Activated effector memory CD4-positive, alpha-beta T cell treated with Interleukin-2 at 50 U/mL for 16 hours (primary cell): Measurements from ENCODE around the gene HDAC6.
"Not testable (repeated sequence)": the region's sequence is repeated elsewhere in the genome, so short reads cannot be mapped to it uniquely, and the experiment has no call there.

Source experiments
- DNase-seq: peaks from one replicate; pipeline ENCODE4 v3.0.0-alpha.2; 2020

Gene HDAC6

GRCh38 chrX:48790477-48790876 is 11.4 kb upstream of the HDAC6 start:
- DNase-seq = no peak

- DNase-seq = no peak
Observed at GRCh38 chrX:48791063-48791820, 10.6 kb upstream of the HDAC6 start.

GRCh38 chrX:48792219-48792618 is 9.6 kb upstream of the HDAC6 start:
- DNase-seq = no peak

- DNase-seq = no peak
Observed at GRCh38 chrX:48793935-48794334, 7.9 kb upstream of the HDAC6 start.

- DNase-seq = no peak
Observed at GRCh38 chrX:48794340-48794910, 7.4 kb upstream of the HDAC6 start.

GRCh38 chrX:48794911-48795515 is 6.9 kb upstream of the HDAC6 start:
- no peak for DNase-seq

- no peak for DNase-seq
Observed at GRCh38 chrX:48798318-48798717, 3.5 kb upstream of the HDAC6 start.

- no peak for DNase-seq
Observed at GRCh38 chrX:48800574-48801279, 1.1 kb upstream of the HDAC6 start.

- no peak for DNase-seq
Observed at GRCh38 chrX:48802089-48802904, 430 bp downstream of the HDAC6 start.

GRCh38 chrX:48802905-48803200 is 986 bp downstream of the HDAC6 start:
- DNase-seq = no peak

GRCh38 chrX:48806081-48806480 is 4.2 kb downstream of the HDAC6 start:
- DNase-seq = no peak

- DNase-seq = no peak
Observed at GRCh38 chrX:48813644-48814043, 11.8 kb downstream of the HDAC6 start.

- no peak for DNase-seq
Observed at GRCh38 chrX:48814722-48815121, 12.9 kb downstream of the HDAC6 start.

GRCh38 chrX:48815266-48815665 is 13.4 kb downstream of the HDAC6 start:
- DNase-seq = no peak

- no peak for DNase-seq
Observed at GRCh38 chrX:48816014-48816810, 14.3 kb downstream of the HDAC6 start.

- no peak for DNase-seq
Observed at GRCh38 chrX:48818098-48818497, 16.2 kb downstream of the HDAC6 start.

GRCh38 chrX:48818866-48819265 is 17.0 kb downstream of the HDAC6 start:
- no peak for DNase-seq

GRCh38 chrX:48819394-48819793 is 17.5 kb downstream of the HDAC6 start:
- not testable (repeated sequence) for DNase-seq

GRCh38 chrX:48823053-48823452 is 21.2 kb downstream of the HDAC6 start:
- no peak for DNase-seq

- DNase-seq = no peak
Observed at GRCh38 chrX:48824066-48824465, 22.2 kb downstream of the HDAC6 start.

- DNase-seq = no peak
Observed at GRCh38 chrX:48826135-48826875, 24.4 kb downstream of the HDAC6 start, which contains the start of gene ERAS. Gene ERAS (plus strand): TSS chrX:48826513. CDS start chrX:48829124, 2,611 bp downstream.
